Measurements from ENCODE around the gene PRPH.

PRPH gene

GRCh38 chr12:49334226-49334625 lies 39.3 kb downstream of the PRPH start:
- no peak for DNase-seq

- DNase-seq: no peak
Measured at GRCh38 chr12:49334681-49335080, 39.7 kb downstream of the PRPH start.

GRCh38 chr12:49335118-49335954 lies 40.4 kb downstream of the PRPH start:
- no peak for DNase-seq

- DNase-seq: no peak
Measured at GRCh38 chr12:49335955-49336644, 41.2 kb downstream of the PRPH start.

GRCh38 chr12:49336645-49337584 lies 42.0 kb downstream of the PRPH start, which contains the start of gene C1QL4:
C1QL4 (minus strand) TSS chr12:49337188; CDS start chr12:49336477, 711 bp downstream.
- DNase-seq: peak; percentile 29

- no peak for DNase-seq
Measured at GRCh38 chr12:49338830-49339463, 44.0 kb downstream of the PRPH start.

- DNase-seq: no peak
Measured at GRCh38 chr12:49339464-49339861, 44.5 kb downstream of the PRPH start.

GRCh38 chr12:49340095-49340870 lies 45.3 kb downstream of the PRPH start:
- no peak for DNase-seq

- no peak for DNase-seq
Measured at GRCh38 chr12:49340971-49341776, 46.2 kb downstream of the PRPH start.

GRCh38 chr12:49341777-49342065 lies 46.8 kb downstream of the PRPH start:
- DNase-seq: no peak

GRCh38 chr12:49342066-49342913 lies 47.3 kb downstream of the PRPH start:
- peak; percentile 79 for DNase-seq

- peak; percentile 69 for DNase-seq
Measured at GRCh38 chr12:49342914-49343731, 48.2 kb downstream of the PRPH start.

- no peak for DNase-seq
Measured at GRCh38 chr12:49344486-49345050, 49.6 kb downstream of the PRPH start.

GRCh38 chr12:49345051-49345824 lies 50.3 kb downstream of the PRPH start:
- peak; percentile 42 for DNase-seq

GRCh38 chr12:49345825-49346658 lies 51.1 kb downstream of the PRPH start:
- no peak for DNase-seq

- peak; percentile 9 for DNase-seq
Measured at GRCh38 chr12:49346659-49347310, 51.8 kb downstream of the PRPH start, which contains the start of gene DNAJC22. DNAJC22 (plus strand) TSS chr12:49346888; CDS start chr12:49348873, 1,985 bp downstream.

All from kidney glomerular epithelial cell (primary cell).